H9 (cell line): Measurements from ENCODE around the gene GEMIN4. TPM values are rescaled to one million over a fixed set of nuclear protein-coding genes. Genes with fewer than 3 reads are reported as not detected.

Experiments used
- DNase-seq: peaks from one replicate; pipeline ENCODE4 v3.0.0-alpha.2; 2017
- H2AFZ ChIP-seq: one replicate; pipeline ENCODE4 v1.6.1; 2013; ENCODE audit warnings: mild to moderate bottlenecking, low read length, control low read depth, moderate library complexity
- H2AK5ac ChIP-seq: 2 replicates; pipeline ENCODE4 v1.6.1; 2013; ENCODE audit warnings: low read length, control low read depth, mixed read lengths; ENCODE audit not compliant: insufficient read length
- H2BK120ac ChIP-seq: one replicate; pipeline ENCODE4 v1.6.1; 2013; ENCODE audit warnings: low read depth, mild to moderate bottlenecking, low read length, control low read depth, inconsistent platforms; ENCODE audit not compliant: poor library complexity, severe bottlenecking
- H2BK12ac ChIP-seq: 2 replicates; pipeline ENCODE4 v1.6.1; 2013; ENCODE audit warnings: low read length, control low read depth, mixed read lengths, low read depth; ENCODE audit not compliant: insufficient read length
- H2BK15ac ChIP-seq: 2 replicates; pipeline ENCODE4 v1.6.1; 2013; ENCODE audit warnings: low read depth, low read length, control low read depth
- H2BK20ac ChIP-seq: one replicate; pipeline ENCODE4 v1.6.1; 2013; ENCODE audit warnings: low read depth, mild to moderate bottlenecking, low read length, control low read depth, inconsistent platforms; ENCODE audit not compliant: poor library complexity, severe bottlenecking
- H2BK5ac ChIP-seq: 2 replicates; pipeline ENCODE4 v1.6.1; 2013; ENCODE audit warnings: low read length, control low read depth, mixed read lengths; ENCODE audit not compliant: insufficient read length
- H3K14ac ChIP-seq: 2 replicates; pipeline ENCODE4 v1.6.1; 2013; ENCODE audit warnings: low read length, control low read depth; ENCODE audit not compliant: insufficient read depth
- H3K18ac ChIP-seq: 2 replicates; pipeline ENCODE4 v1.6.1; 2013; ENCODE audit warnings: low read depth, mild to moderate bottlenecking, mixed read lengths, low read length, control low read depth; ENCODE audit not compliant: insufficient read length
- H3K23ac ChIP-seq: 2 replicates; pipeline ENCODE4 v1.6.1; 2013; ENCODE audit warnings: low read length, control low read depth, mixed read lengths, low read depth; ENCODE audit not compliant: insufficient read length
- H3K23me2 ChIP-seq: 2 replicates; pipeline ENCODE4 v1.6.1; 2013; ENCODE audit warnings: low read depth, mild to moderate bottlenecking, mixed read lengths, low read length, control low read depth; ENCODE audit not compliant: insufficient read length, poor library complexity, severe bottlenecking
- H3K27ac ChIP-seq: 2 replicates; pipeline ENCODE4 v1.5.1; 2013; ENCODE audit warnings: low read length, control low read depth, mixed read lengths, low read depth; ENCODE audit not compliant: insufficient read length
- H3K27me3 ChIP-seq: 2 replicates; pipeline ENCODE4 v1.6.1; 2013; ENCODE audit warnings: low read length, control low read depth, inconsistent platforms; ENCODE audit not compliant: insufficient read depth
- H3K4ac ChIP-seq: 2 replicates; pipeline ENCODE4 v1.6.1; 2013; ENCODE audit warnings: low read depth, mild to moderate bottlenecking, control low read depth, inconsistent platforms, low read length, moderate library complexity
- H3K4me1 ChIP-seq: 2 replicates; pipeline ENCODE4 v1.6.1; 2013; ENCODE audit warnings: low read length, control low read depth, inconsistent platforms; ENCODE audit not compliant: insufficient read depth
- H3K4me2 ChIP-seq: 2 replicates; pipeline ENCODE4 v1.6.1; 2013; ENCODE audit warnings: low read length, control low read depth, mixed read lengths; ENCODE audit not compliant: insufficient read length, insufficient read depth
- H3K56ac ChIP-seq: 2 replicates; pipeline ENCODE4 v1.6.1; 2013; ENCODE audit warnings: low read depth, mild to moderate bottlenecking, mixed read lengths, low read length, control low read depth; ENCODE audit not compliant: insufficient read length
- H3K79me1 ChIP-seq: 2 replicates; pipeline ENCODE4 v1.6.1; 2013; ENCODE audit warnings: low read depth, mild to moderate bottlenecking, moderate library complexity, low read length, control low read depth, inconsistent platforms; ENCODE audit not compliant: insufficient read depth, poor library complexity, severe bottlenecking
- H3K79me2 ChIP-seq: 2 replicates; pipeline ENCODE4 v1.6.1; 2013; ENCODE audit warnings: low read length, control low read depth, inconsistent platforms; ENCODE audit not compliant: insufficient read depth
- H3K9ac ChIP-seq: 2 replicates; pipeline ENCODE4 v1.6.1; 2013; ENCODE audit warnings: low read length, control low read depth, mixed read lengths; ENCODE audit not compliant: insufficient read length; ENCODE audit errors: extremely low read depth
- H3K9me3 ChIP-seq: one replicate; pipeline ENCODE4 v1.6.1; 2013; ENCODE audit warnings: low read depth, low read length, inconsistent platforms; ENCODE audit not compliant: control insufficient read depth
- H3T11ph ChIP-seq: one replicate; pipeline ENCODE4 v1.6.1; 2013; ENCODE audit warnings: mild to moderate bottlenecking, low read length, control low read depth, inconsistent platforms
- H4K20me1 ChIP-seq: one replicate; pipeline ENCODE4 v1.6.1; 2013; ENCODE audit not compliant: control insufficient read depth, insufficient read length, insufficient read depth
- H4K5ac ChIP-seq: 2 replicates; pipeline ENCODE4 v1.6.1; 2013; ENCODE audit warnings: low read depth, mild to moderate bottlenecking, mixed read lengths, low read length, control low read depth; ENCODE audit not compliant: insufficient read length
- H4K8ac ChIP-seq: replicated peaks from 2 replicates; pipeline ENCODE4 v1.6.1; 2013; ENCODE audit warnings: low read length, control low read depth, mixed read lengths, low read depth; ENCODE audit not compliant: insufficient read length
- H4K91ac ChIP-seq: 2 replicates; pipeline ENCODE4 v1.6.1; 2013; ENCODE audit warnings: low read depth, mild to moderate bottlenecking, moderate library complexity, mixed read lengths, low read length, control low read depth; ENCODE audit not compliant: insufficient read length
- H3K27ac Mint-ChIP-seq, 3 experiments: 2 replicates in 2 of 3; 3 replicates in 1 of 3; pipeline ENCODE4 v1.8.0; 2020 to 2021; ENCODE audit warnings: mixed read lengths in 3 of 3, mild to moderate bottlenecking in 1 of 3, moderate library complexity in 1 of 3
- H3K27me3 Mint-ChIP-seq: 2 replicates; pipeline ENCODE4 v1.8.0; 2021; ENCODE audit warnings: low read depth, mild to moderate bottlenecking, moderate library complexity, mixed read lengths
- H3K36me3 Mint-ChIP-seq, 3 experiments: 2 replicates in 2 of 3; 3 replicates in 1 of 3; pipeline ENCODE4 v1.8.0; 2020 to 2021; ENCODE audit warnings: low read depth in 3 of 3, mixed read lengths in 3 of 3; ENCODE audit not compliant: insufficient read depth in 1 of 3
- H3K4me1 Mint-ChIP-seq, 2 experiments: 2 replicates each; pipeline ENCODE4 v1.8.0; 2020; ENCODE audit warnings: mixed read lengths in 2 of 2
- H3K4me3 Mint-ChIP-seq, 2 experiments: 2 replicates in 1 of 2; 3 replicates in 1 of 2; pipeline ENCODE4 v1.8.0; 2020 to 2021; ENCODE audit warnings: mild to moderate bottlenecking in 2 of 2, mixed read lengths in 2 of 2, moderate library complexity in 1 of 2
- H3K9me3 Mint-ChIP-seq, 2 experiments: 2 replicates in 1 of 2; 3 replicates in 1 of 2; pipeline ENCODE4 v1.8.0; 2020; ENCODE audit warnings: mild to moderate bottlenecking in 2 of 2, mixed read lengths in 2 of 2, moderate library complexity in 1 of 2
- WGBS: extraction: QIAGEN DNeasy Blood & Tissue Kit; methylation state at CpG from one replicate; pipeline ENCODE4 v1.1.7; 2013; ENCODE audit warnings: missing lambda C conversion rate, low lambda C conversion rate, mixed read lengths; ENCODE audit not compliant: insufficient read length; ENCODE audit errors: extremely low coverage; 5-methylcytosine and 5-hydroxymethylcytosine counted together
- total RNA-seq: library from RNA; stranded (reverse); gene quantifications from 2 replicates; pipeline ENCODE4 v1.2.1, GENCODE V29; 2021
- TF ChIP-seq, protein P1 (sequence below): fragments of 200-600 bp; sonication (generic); conservative IDR thresholded peaks from 3 replicates; pipeline ENCODE4 v1.8.0; 2021; ENCODE audit warnings: antibody characterized with exemption, mild to moderate bottlenecking

The GEMIN4 gene
- total RNA-seq, 1 experiment from 2014 or later: 56.8 TPM

DNA sequence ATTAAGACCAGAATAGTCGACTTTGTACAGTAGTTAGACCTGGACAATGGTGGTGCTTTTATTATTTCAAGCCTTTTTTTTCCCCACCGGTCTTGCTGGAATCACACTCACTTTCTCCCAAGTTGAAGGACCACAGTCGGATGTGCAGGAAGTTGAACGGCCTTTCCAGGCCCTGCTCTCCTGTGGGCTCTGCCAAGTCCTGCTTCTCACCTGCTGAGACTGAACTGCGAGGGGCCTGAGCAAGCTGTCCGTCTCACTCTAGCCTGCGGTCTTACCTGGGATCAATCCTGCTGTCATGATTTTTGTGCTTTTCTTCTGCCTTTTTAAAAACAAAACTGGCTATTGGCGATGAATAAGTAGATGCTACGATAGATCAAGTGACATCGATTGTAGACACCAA, 18.3 kb downstream of the GEMIN4 start:
- no peak overlapping the region for H3K56ac ChIP-seq
- H4K20me1 ChIP-seq: no peaks in the 10 kb centered on the region
- peak overlapping the region; percentile 87 for H3K4me2 ChIP-seq
- no peak overlapping the region for H2AFZ ChIP-seq
- H2BK15ac ChIP-seq: no peak overlapping the region
- peak overlapping the region; percentile 52 for H3K9ac ChIP-seq
- TF ChIP-seq, protein P1, sequence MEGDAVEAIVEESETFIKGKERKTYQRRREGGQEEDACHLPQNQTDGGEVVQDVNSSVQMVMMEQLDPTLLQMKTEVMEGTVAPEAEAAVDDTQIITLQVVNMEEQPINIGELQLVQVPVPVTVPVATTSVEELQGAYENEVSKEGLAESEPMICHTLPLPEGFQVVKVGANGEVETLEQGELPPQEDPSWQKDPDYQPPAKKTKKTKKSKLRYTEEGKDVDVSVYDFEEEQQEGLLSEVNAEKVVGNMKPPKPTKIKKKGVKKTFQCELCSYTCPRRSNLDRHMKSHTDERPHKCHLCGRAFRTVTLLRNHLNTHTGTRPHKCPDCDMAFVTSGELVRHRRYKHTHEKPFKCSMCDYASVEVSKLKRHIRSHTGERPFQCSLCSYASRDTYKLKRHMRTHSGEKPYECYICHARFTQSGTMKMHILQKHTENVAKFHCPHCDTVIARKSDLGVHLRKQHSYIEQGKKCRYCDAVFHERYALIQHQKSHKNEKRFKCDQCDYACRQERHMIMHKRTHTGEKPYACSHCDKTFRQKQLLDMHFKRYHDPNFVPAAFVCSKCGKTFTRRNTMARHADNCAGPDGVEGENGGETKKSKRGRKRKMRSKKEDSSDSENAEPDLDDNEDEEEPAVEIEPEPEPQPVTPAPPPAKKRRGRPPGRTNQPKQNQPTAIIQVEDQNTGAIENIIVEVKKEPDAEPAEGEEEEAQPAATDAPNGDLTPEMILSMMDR: no peak
- H3K4me1 Mint-ChIP-seq: peaks cover 8 to 23% of the 10 kb centered on the region in 2 experiments
- H3K9me3 Mint-ChIP-seq: no peaks in the 10 kb centered on the region
- H3K9me3 ChIP-seq: no peaks in the 10 kb centered on the region
- no peak overlapping the region for H2BK12ac ChIP-seq
- H3K4ac ChIP-seq: no peak overlapping the region
- no peak overlapping the region for H3K18ac ChIP-seq
- DNase-seq: no peak
- no peaks in the 10 kb centered on the region for H3K4me1 ChIP-seq
- H4K5ac ChIP-seq: no peak overlapping the region
- no peak overlapping the region for H2BK5ac ChIP-seq
- no peak overlapping the region for H4K91ac ChIP-seq
- H3K36me3 Mint-ChIP-seq: peaks cover 29 to 52% (median 39%) of the 10 kb centered on the region in 3 experiments
- no peak overlapping the region for H2BK120ac ChIP-seq
- no peak overlapping the region for H3K14ac ChIP-seq
- H3K27me3 Mint-ChIP-seq: peaks cover 7% of the 10 kb centered on the region
- H3K27ac Mint-ChIP-seq: peak overlapping the region in 1 of 3 experiments; percentile 22; a peak in 2 of 7 replicates
- H3K79me2 ChIP-seq: no peaks in the 10 kb centered on the region
- no peak overlapping the region for H4K8ac ChIP-seq
- no peak overlapping the region for H2BK20ac ChIP-seq
- no peaks in the 10 kb centered on the region for H3K79me1 ChIP-seq
- no peaks in the 10 kb centered on the region for H3K27me3 ChIP-seq
- no peak overlapping the region for H2AK5ac ChIP-seq
- H3T11ph ChIP-seq: no peak overlapping the region
- peak overlapping the region; percentile 89 to 94 for H3K4me3 Mint-ChIP-seq
- H3K27ac ChIP-seq: no peak overlapping the region
- no peak overlapping the region for H3K23ac ChIP-seq
- peaks cover 6% of the 10 kb centered on the region for H3K23me2 ChIP-seq
- WGBS: no CpG with 5 or more reads among the region's 10 CpGs
